ENCODE measurements around the gene C3orf20. TPM values are rescaled to one million over a fixed set of nuclear protein-coding genes. Genes with fewer than 3 reads are reported as not detected.

Gene C3orf20
- total and polyA plus RNA-seq, 9 of the 15 experiments (the other 6 are each of a cell fraction or from before 2014, with no cell fraction given), result 0.04 TPM; not detected in 8

DNA sequence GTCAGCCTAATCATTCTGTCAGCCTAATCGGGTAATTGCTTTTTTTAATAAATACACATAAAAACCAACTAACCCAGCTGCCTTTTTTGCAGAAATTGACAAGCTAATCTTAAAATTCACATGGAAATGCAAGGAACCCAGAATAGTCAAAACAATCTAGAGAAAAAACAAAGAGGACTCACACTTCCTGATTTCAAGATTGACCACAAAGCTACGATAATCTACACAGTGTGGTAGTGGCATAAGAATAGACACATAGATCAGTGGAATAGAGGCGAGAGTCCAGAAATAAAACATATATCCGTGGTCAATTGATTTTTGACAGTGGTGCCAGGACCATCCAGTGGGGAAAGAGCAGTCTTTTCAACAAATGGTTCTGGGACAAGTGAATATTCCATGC lies 2.4 kb upstream of the C3orf20 start:
- H3K79me2 ChIP-seq (ENCODE audit: control insufficient read depth, insufficient read depth, low read length), result no peaks in the 10 kb centered on the region
- no peaks in the 10 kb centered on the region for H3K9me1 ChIP-seq (ENCODE audit: control insufficient read depth, insufficient read depth, low read length)
- no peaks in the 10 kb centered on the region for H4K20me1 ChIP-seq (replicated peaks; ENCODE audit: control insufficient read depth, insufficient read depth, low read length)
- no peak overlapping the region for H3K27ac ChIP-seq (ENCODE audit: extremely low read depth, low read depth, low read length)
- no peak overlapping the region for H2AFZ ChIP-seq (ENCODE audit: low read depth, low read length)
- no peaks in the 10 kb centered on the region for H3K27me3 ChIP-seq (ENCODE audit: control insufficient read depth in 2 of 2, insufficient read depth in 2 of 2, low read length in 2 of 2)
- CTCF ChIA-PET (ENCODE audit: low intra/inter-chr PET ratio), result interaction anchor here (1.0 kb wide), 1 partner anchor 108 kb away, joined by 6 read pairs; no protein-coding TSS in a partner anchor
- H3K4me2 ChIP-seq (ENCODE audit: insufficient read depth, low read length), result no peak overlapping the region
- intact Hi-C loops (cut with micrococcal nuclease) (no loop called here), in situ Hi-C loops (cut with MboI) (no loop called here)
- ATAC-seq, result no peak
- H3K9me3 ChIP-seq (replicated peaks; ENCODE audit: control insufficient read depth, insufficient read depth, low read depth, low read length), result no peaks in the 10 kb centered on the region
- WGBS (ENCODE audit: insufficient coverage, low coverage, missing lambda C conversion rate), result 81% methylated on average over 4 of the region's 4 CpGs
- no peak overlapping the region for H3K9ac ChIP-seq (ENCODE audit: insufficient read depth in 1 of 2, low read depth in 2 of 2, low read length in 2 of 2)
- no peak for DNase-seq (ENCODE audit: extremely low read depth in 1 of 4, low spot score in 3 of 4)
- POLR2A ChIA-PET, result interaction anchor here (0.9 to 1.6 kb wide), 4 partner anchors 12 to 248 kb away, joined by 3 to 12 read pairs (median 4); partner anchors contain the start of gene CCDC174
- BruUV-seq (replicated peaks), result no TSS peak
- H3K36me3 ChIP-seq (ENCODE audit: control insufficient read depth, insufficient read depth, low read length), result peaks cover 62% of the 10 kb centered on the region
- H3K4me3 ChIP-seq, result no peak overlapping the region
- no peak for FAIRE-seq
- H3K4me1 ChIP-seq (replicated peaks in 1 of 2; ENCODE audit: control insufficient read depth in 2 of 2, insufficient read depth in 2 of 2, low read length in 2 of 2), result no peaks in the 10 kb centered on the region
- TF ChIP-seq MTF1 (CRISPR knock-in tag; IDR thresholded peaks at IDR 0.05; ENCODE audit: borderline replicate concordance) (no peak), DDX20 (tag; IDR thresholded peaks at IDR 0.05; ENCODE audit: low read depth) (no peak), HMG20A (CRISPR knock-in tag; conservative IDR thresholded peaks at IDR 0.05) (no peak), SAP30 (IDR thresholded peaks at IDR 0.05; ENCODE audit: borderline replicate concordance, insufficient read depth, low read depth, low read length, poor library complexity, severe bottlenecking) (no peak), CHD1 (IDR thresholded peaks at IDR 0.05; ENCODE audit: low read length) (no peak), TCFL5 (CRISPR knock-in tag; conservative IDR thresholded peaks at IDR 0.05) (no peak), ZNF274 (IDR thresholded peaks at IDR 0.05; ENCODE audit: borderline replicate concordance, low read depth, low read length) (no peak), HMGN3 (IDR thresholded peaks at IDR 0.05; ENCODE audit: borderline replicate concordance, extremely low read depth, insufficient read length, low read depth, low read length) (no peak), ZNF134 (CRISPR knock-in tag; conservative IDR thresholded peaks at IDR 0.05) (no peak), ASH1L (IDR thresholded peaks at IDR 0.05; ENCODE audit: borderline replicate concordance, low read depth, partially characterized antibody) (no peak), ZNF584 (CRISPR knock-in tag; IDR thresholded peaks at IDR 0.05; ENCODE audit: low read depth) (no peak)
- TF ChIP-seq, protein P1, sequence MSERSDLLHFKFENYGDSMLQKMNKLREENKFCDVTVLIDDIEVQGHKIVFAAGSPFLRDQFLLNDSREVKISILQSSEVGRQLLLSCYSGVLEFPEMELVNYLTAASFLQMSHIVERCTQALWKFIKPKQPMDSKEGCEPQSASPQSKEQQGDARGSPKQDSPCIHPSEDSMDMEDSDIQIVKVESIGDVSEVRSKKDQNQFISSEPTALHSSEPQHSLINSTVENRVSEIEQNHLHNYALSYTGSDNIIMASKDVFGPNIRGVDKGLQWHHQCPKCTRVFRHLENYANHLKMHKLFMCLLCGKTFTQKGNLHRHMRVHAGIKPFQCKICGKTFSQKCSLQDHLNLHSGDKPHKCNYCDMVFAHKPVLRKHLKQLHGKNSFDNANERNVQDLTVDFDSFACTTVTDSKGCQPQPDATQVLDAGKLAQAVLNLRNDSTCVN (CRISPR knock-in tag; IDR thresholded peaks at IDR 0.05), result no peak
- TF ChIP-seq, protein P2, sequence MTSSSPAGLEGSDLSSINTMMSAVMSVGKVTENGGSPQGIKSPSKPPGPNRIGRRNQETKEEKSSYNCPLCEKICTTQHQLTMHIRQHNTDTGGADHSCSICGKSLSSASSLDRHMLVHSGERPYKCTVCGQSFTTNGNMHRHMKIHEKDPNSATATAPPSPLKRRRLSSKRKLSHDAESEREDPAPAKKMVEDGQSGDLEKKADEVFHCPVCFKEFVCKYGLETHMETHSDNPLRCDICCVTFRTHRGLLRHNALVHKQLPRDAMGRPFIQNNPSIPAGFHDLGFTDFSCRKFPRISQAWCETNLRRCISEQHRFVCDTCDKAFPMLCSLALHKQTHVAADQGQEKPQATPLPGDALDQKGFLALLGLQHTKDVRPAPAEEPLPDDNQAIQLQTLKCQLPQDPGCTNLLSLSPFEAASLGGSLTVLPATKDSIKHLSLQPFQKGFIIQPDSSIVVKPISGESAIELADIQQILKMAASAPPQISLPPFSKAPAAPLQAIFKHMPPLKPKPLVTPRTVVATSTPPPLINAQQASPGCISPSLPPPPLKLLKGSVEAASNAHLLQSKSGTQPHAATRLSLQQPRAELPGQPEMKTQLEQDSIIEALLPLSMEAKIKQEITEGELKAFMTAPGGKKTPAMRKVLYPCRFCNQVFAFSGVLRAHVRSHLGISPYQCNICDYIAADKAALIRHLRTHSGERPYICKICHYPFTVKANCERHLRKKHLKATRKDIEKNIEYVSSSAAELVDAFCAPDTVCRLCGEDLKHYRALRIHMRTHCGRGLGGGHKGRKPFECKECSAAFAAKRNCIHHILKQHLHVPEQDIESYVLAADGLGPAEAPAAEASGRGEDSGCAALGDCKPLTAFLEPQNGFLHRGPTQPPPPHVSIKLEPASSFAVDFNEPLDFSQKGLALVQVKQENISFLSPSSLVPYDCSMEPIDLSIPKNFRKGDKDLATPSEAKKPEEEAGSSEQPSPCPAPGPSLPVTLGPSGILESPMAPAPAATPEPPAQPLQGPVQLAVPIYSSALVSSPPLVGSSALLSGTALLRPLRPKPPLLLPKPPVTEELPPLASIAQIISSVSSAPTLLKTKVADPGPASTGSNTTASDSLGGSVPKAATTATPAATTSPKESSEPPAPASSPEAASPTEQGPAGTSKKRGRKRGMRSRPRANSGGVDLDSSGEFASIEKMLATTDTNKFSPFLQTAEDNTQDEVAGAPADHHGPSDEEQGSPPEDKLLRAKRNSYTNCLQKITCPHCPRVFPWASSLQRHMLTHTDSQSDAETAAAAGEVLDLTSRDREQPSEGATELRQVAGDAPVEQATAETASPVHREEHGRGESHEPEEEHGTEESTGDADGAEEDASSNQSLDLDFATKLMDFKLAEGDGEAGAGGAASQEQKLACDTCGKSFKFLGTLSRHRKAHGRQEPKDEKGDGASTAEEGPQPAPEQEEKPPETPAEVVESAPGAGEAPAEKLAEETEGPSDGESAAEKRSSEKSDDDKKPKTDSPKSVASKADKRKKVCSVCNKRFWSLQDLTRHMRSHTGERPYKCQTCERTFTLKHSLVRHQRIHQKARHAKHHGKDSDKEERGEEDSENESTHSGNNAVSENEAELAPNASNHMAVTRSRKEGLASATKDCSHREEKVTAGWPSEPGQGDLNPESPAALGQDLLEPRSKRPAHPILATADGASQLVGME (CRISPR knock-in tag; IDR thresholded peaks at IDR 0.05), result no peak
- TF ChIP-seq, protein P3, sequence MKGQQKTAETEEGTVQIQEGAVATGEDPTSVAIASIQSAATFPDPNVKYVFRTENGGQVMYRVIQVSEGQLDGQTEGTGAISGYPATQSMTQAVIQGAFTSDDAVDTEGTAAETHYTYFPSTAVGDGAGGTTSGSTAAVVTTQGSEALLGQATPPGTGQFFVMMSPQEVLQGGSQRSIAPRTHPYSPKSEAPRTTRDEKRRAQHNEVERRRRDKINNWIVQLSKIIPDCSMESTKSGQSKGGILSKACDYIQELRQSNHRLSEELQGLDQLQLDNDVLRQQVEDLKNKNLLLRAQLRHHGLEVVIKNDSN (CRISPR knock-in tag; IDR thresholded peaks at IDR 0.05), result no peak
